H9 (cell line): ENCODE measurements around the gene DCTN3. TPM values are rescaled to one million over a fixed set of nuclear protein-coding genes. Genes with fewer than 3 reads are reported as not detected.

Experiments
- DNase-seq: peaks from one replicate; pipeline ENCODE4 v3.0.0-alpha.2; 2017
- H2AFZ ChIP-seq: one replicate; pipeline ENCODE4 v1.6.1; 2013; ENCODE audit warnings: mild to moderate bottlenecking, low read length, control low read depth, moderate library complexity
- H2AK5ac ChIP-seq: 2 replicates; pipeline ENCODE4 v1.6.1; 2013; ENCODE audit warnings: low read length, control low read depth, mixed read lengths; ENCODE audit not compliant: insufficient read length
- H2BK120ac ChIP-seq: one replicate; pipeline ENCODE4 v1.6.1; 2013; ENCODE audit warnings: low read depth, mild to moderate bottlenecking, low read length, control low read depth, inconsistent platforms; ENCODE audit not compliant: poor library complexity, severe bottlenecking
- H2BK12ac ChIP-seq: 2 replicates; pipeline ENCODE4 v1.6.1; 2013; ENCODE audit warnings: low read length, control low read depth, mixed read lengths, low read depth; ENCODE audit not compliant: insufficient read length
- H2BK15ac ChIP-seq: 2 replicates; pipeline ENCODE4 v1.6.1; 2013; ENCODE audit warnings: low read depth, low read length, control low read depth
- H2BK20ac ChIP-seq: one replicate; pipeline ENCODE4 v1.6.1; 2013; ENCODE audit warnings: low read depth, mild to moderate bottlenecking, low read length, control low read depth, inconsistent platforms; ENCODE audit not compliant: poor library complexity, severe bottlenecking
- H2BK5ac ChIP-seq: 2 replicates; pipeline ENCODE4 v1.6.1; 2013; ENCODE audit warnings: low read length, control low read depth, mixed read lengths; ENCODE audit not compliant: insufficient read length
- H3K14ac ChIP-seq: 2 replicates; pipeline ENCODE4 v1.6.1; 2013; ENCODE audit warnings: low read length, control low read depth; ENCODE audit not compliant: insufficient read depth
- H3K18ac ChIP-seq: 2 replicates; pipeline ENCODE4 v1.6.1; 2013; ENCODE audit warnings: low read depth, mild to moderate bottlenecking, mixed read lengths, low read length, control low read depth; ENCODE audit not compliant: insufficient read length
- H3K23ac ChIP-seq: 2 replicates; pipeline ENCODE4 v1.6.1; 2013; ENCODE audit warnings: low read length, control low read depth, mixed read lengths, low read depth; ENCODE audit not compliant: insufficient read length
- H3K23me2 ChIP-seq: 2 replicates; pipeline ENCODE4 v1.6.1; 2013; ENCODE audit warnings: low read depth, mild to moderate bottlenecking, mixed read lengths, low read length, control low read depth; ENCODE audit not compliant: insufficient read length, poor library complexity, severe bottlenecking
- H3K27ac ChIP-seq: 2 replicates; pipeline ENCODE4 v1.5.1; 2013; ENCODE audit warnings: low read length, control low read depth, mixed read lengths, low read depth; ENCODE audit not compliant: insufficient read length
- H3K27me3 ChIP-seq: 2 replicates; pipeline ENCODE4 v1.6.1; 2013; ENCODE audit warnings: low read length, control low read depth, inconsistent platforms; ENCODE audit not compliant: insufficient read depth
- H3K4ac ChIP-seq: 2 replicates; pipeline ENCODE4 v1.6.1; 2013; ENCODE audit warnings: low read depth, mild to moderate bottlenecking, control low read depth, inconsistent platforms, low read length, moderate library complexity
- H3K4me1 ChIP-seq: 2 replicates; pipeline ENCODE4 v1.6.1; 2013; ENCODE audit warnings: low read length, control low read depth, inconsistent platforms; ENCODE audit not compliant: insufficient read depth
- H3K4me2 ChIP-seq: 2 replicates; pipeline ENCODE4 v1.6.1; 2013; ENCODE audit warnings: low read length, control low read depth, mixed read lengths; ENCODE audit not compliant: insufficient read length, insufficient read depth
- H3K56ac ChIP-seq: 2 replicates; pipeline ENCODE4 v1.6.1; 2013; ENCODE audit warnings: low read depth, mild to moderate bottlenecking, mixed read lengths, low read length, control low read depth; ENCODE audit not compliant: insufficient read length
- H3K79me1 ChIP-seq: 2 replicates; pipeline ENCODE4 v1.6.1; 2013; ENCODE audit warnings: low read depth, mild to moderate bottlenecking, moderate library complexity, low read length, control low read depth, inconsistent platforms; ENCODE audit not compliant: insufficient read depth, poor library complexity, severe bottlenecking
- H3K79me2 ChIP-seq: 2 replicates; pipeline ENCODE4 v1.6.1; 2013; ENCODE audit warnings: low read length, control low read depth, inconsistent platforms; ENCODE audit not compliant: insufficient read depth
- H3K9ac ChIP-seq: 2 replicates; pipeline ENCODE4 v1.6.1; 2013; ENCODE audit warnings: low read length, control low read depth, mixed read lengths; ENCODE audit not compliant: insufficient read length; ENCODE audit errors: extremely low read depth
- H3K9me3 ChIP-seq: one replicate; pipeline ENCODE4 v1.6.1; 2013; ENCODE audit warnings: low read depth, low read length, inconsistent platforms; ENCODE audit not compliant: control insufficient read depth
- H3T11ph ChIP-seq: one replicate; pipeline ENCODE4 v1.6.1; 2013; ENCODE audit warnings: mild to moderate bottlenecking, low read length, control low read depth, inconsistent platforms
- H4K20me1 ChIP-seq: one replicate; pipeline ENCODE4 v1.6.1; 2013; ENCODE audit not compliant: control insufficient read depth, insufficient read length, insufficient read depth
- H4K5ac ChIP-seq: 2 replicates; pipeline ENCODE4 v1.6.1; 2013; ENCODE audit warnings: low read depth, mild to moderate bottlenecking, mixed read lengths, low read length, control low read depth; ENCODE audit not compliant: insufficient read length
- H4K8ac ChIP-seq: replicated peaks from 2 replicates; pipeline ENCODE4 v1.6.1; 2013; ENCODE audit warnings: low read length, control low read depth, mixed read lengths, low read depth; ENCODE audit not compliant: insufficient read length
- H4K91ac ChIP-seq: 2 replicates; pipeline ENCODE4 v1.6.1; 2013; ENCODE audit warnings: low read depth, mild to moderate bottlenecking, moderate library complexity, mixed read lengths, low read length, control low read depth; ENCODE audit not compliant: insufficient read length
- H3K27ac Mint-ChIP-seq, 3 experiments: 2 replicates in 2 of 3; 3 replicates in 1 of 3; pipeline ENCODE4 v1.8.0; 2020 to 2021; ENCODE audit warnings: mixed read lengths in 3 of 3, mild to moderate bottlenecking in 1 of 3, moderate library complexity in 1 of 3
- H3K27me3 Mint-ChIP-seq: 2 replicates; pipeline ENCODE4 v1.8.0; 2021; ENCODE audit warnings: low read depth, mild to moderate bottlenecking, moderate library complexity, mixed read lengths
- H3K36me3 Mint-ChIP-seq, 3 experiments: 2 replicates in 2 of 3; 3 replicates in 1 of 3; pipeline ENCODE4 v1.8.0; 2020 to 2021; ENCODE audit warnings: low read depth in 3 of 3, mixed read lengths in 3 of 3; ENCODE audit not compliant: insufficient read depth in 1 of 3
- H3K4me1 Mint-ChIP-seq, 2 experiments: 2 replicates each; pipeline ENCODE4 v1.8.0; 2020; ENCODE audit warnings: mixed read lengths in 2 of 2
- H3K4me3 Mint-ChIP-seq, 2 experiments: 2 replicates in 1 of 2; 3 replicates in 1 of 2; pipeline ENCODE4 v1.8.0; 2020 to 2021; ENCODE audit warnings: mild to moderate bottlenecking in 2 of 2, mixed read lengths in 2 of 2, moderate library complexity in 1 of 2
- H3K9me3 Mint-ChIP-seq, 2 experiments: 2 replicates in 1 of 2; 3 replicates in 1 of 2; pipeline ENCODE4 v1.8.0; 2020; ENCODE audit warnings: mild to moderate bottlenecking in 2 of 2, mixed read lengths in 2 of 2, moderate library complexity in 1 of 2
- CTCF ChIP-seq: fragments of 200-600 bp; sonication (generic); conservative IDR thresholded peaks from 3 replicates; pipeline ENCODE4 v1.8.0; 2021; ENCODE audit warnings: antibody characterized with exemption, mild to moderate bottlenecking
- WGBS: extraction: QIAGEN DNeasy Blood & Tissue Kit; methylation state at CpG from one replicate; pipeline ENCODE4 v1.1.7; 2013; ENCODE audit warnings: missing lambda C conversion rate, low lambda C conversion rate, mixed read lengths; ENCODE audit not compliant: insufficient read length; ENCODE audit errors: extremely low coverage; 5-methylcytosine and 5-hydroxymethylcytosine counted together
- total RNA-seq: library from RNA; stranded (reverse); gene quantifications from 2 replicates; pipeline ENCODE4 v1.2.1, GENCODE V29; 2021

DCTN3 gene
- total RNA-seq, 1 experiment from 2014 or later = 40.0 TPM

GRCh38 chr9:34575862-34576596 is 44.3 kb downstream of the DCTN3 start:
- H3K4me2 ChIP-seq = no peak overlapping the region
- H3K4me3 Mint-ChIP-seq = peak overlapping the region in 1 of 2 experiments; percentile 5; a peak in 2 of 5 replicates
- H3K27ac Mint-ChIP-seq = no peak overlapping the region

More at GRCh38 chr9:34575862-34576596, 44.3 kb downstream of the DCTN3 start:
- Histone ChIP-seq H4K20me1 (no peaks in the 10 kb centered on the region), H3K79me1 (no peaks in the 10 kb centered on the region), H3K9me3 (no peaks in the 10 kb centered on the region), H4K5ac (no peak overlapping the region), H3K56ac (no peak overlapping the region), H3K9ac (no peak overlapping the region), H3K4me1 (peaks cover 12% of the 10 kb centered on the region), H3K14ac (no peak overlapping the region; the same call in 1 of the 2 replicates), H3K79me2 (no peaks in the 10 kb centered on the region), H3K18ac (no peak overlapping the region), H3K23me2 (peaks cover 7% of the 10 kb centered on the region), H2BK20ac (no peak overlapping the region), H4K8ac (no peak overlapping the region), H3T11ph (no peak overlapping the region), H2BK12ac (no peak overlapping the region), H2AK5ac (no peak overlapping the region), H3K4ac (no peak overlapping the region), H3K27ac (no peak overlapping the region), H4K91ac (no peak overlapping the region), H2BK15ac (no peak overlapping the region), H2AFZ (no peak overlapping the region), H2BK120ac (no peak overlapping the region), H3K23ac (no peak overlapping the region), H2BK5ac (no peak overlapping the region), H3K27me3 (peaks cover 22% of the 10 kb centered on the region)
- DNase-seq = no peak
- H3K36me3 Mint-ChIP-seq = no peaks in the 10 kb centered on the region
- H3K4me1 Mint-ChIP-seq = peaks cover 53 to 70% of the 10 kb centered on the region in 2 experiments
- no CpG with 5 or more reads among the region's 21 CpGs for WGBS
- TF ChIP-seq CTCF = no peak
- H3K9me3 Mint-ChIP-seq = peaks cover 0 to 5% of the 10 kb centered on the region in 2 experiments; a peak in 1 of 5 replicates
- peaks cover 62% of the 10 kb centered on the region for H3K27me3 Mint-ChIP-seq
